Testis (tissue), 2 donors: ENCODE data around the gene WIF1.

Source experiments
- POLR2A ChIP-seq: fragments of 450-650 bp; IDR thresholded peaks from one replicate; pipeline ENCODE4 v1.6.1; 2017; ENCODE audit warnings: antibody characterized with exemption, mild to moderate bottlenecking, moderate library complexity
- TF ChIP-seq, protein P1 (sequence below), 3 experiments: fragments of 450-650 bp in 2 of 3; fragments of 200-600 bp in 1 of 3; sonication (generic) in 1 of 3; IDR thresholded peaks; one replicate each; pipeline ENCODE4 v1.5.1; 2016 to 2019; ENCODE audit warnings: antibody characterized with exemption in 3 of 3, mild to moderate bottlenecking in 2 of 3, moderate library complexity in 1 of 3

DNA sequence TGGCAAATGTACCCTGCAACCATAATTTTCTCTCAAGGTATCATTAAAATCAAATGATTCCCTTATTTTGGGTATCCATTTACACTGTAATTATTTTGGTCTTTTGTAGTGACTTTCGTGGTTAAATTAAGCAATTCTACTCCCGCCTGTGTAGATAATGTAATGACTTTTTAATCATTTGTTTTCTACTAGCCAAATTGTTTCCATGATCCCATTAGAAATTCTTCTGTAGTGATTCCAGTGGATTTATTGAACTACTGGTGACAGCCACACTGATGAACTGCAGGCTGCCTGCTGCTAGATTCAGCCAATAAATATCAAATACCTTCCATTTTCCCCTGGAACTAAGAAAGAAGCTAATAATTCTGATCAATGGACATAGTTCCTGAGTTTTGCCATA is 96.0 kb downstream of the WIF1 start:
- TF ChIP-seq, protein P1, sequence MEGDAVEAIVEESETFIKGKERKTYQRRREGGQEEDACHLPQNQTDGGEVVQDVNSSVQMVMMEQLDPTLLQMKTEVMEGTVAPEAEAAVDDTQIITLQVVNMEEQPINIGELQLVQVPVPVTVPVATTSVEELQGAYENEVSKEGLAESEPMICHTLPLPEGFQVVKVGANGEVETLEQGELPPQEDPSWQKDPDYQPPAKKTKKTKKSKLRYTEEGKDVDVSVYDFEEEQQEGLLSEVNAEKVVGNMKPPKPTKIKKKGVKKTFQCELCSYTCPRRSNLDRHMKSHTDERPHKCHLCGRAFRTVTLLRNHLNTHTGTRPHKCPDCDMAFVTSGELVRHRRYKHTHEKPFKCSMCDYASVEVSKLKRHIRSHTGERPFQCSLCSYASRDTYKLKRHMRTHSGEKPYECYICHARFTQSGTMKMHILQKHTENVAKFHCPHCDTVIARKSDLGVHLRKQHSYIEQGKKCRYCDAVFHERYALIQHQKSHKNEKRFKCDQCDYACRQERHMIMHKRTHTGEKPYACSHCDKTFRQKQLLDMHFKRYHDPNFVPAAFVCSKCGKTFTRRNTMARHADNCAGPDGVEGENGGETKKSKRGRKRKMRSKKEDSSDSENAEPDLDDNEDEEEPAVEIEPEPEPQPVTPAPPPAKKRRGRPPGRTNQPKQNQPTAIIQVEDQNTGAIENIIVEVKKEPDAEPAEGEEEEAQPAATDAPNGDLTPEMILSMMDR (IDR thresholded peaks at IDR 0.05) = no peak
- TF ChIP-seq POLR2A = no peak
